H9 (cell line): ENCODE data around the gene ANAPC15. TPM values are rescaled to one million over a fixed set of nuclear protein-coding genes. Genes with fewer than 3 reads are reported as not detected.

ENCODE experiments used
- DNase-seq: peaks from one replicate; pipeline ENCODE4 v3.0.0-alpha.2; 2017
- H2AFZ ChIP-seq: one replicate; pipeline ENCODE4 v1.6.1; 2013; ENCODE audit warnings: mild to moderate bottlenecking, low read length, control low read depth, moderate library complexity
- H2AK5ac ChIP-seq: 2 replicates; pipeline ENCODE4 v1.6.1; 2013; ENCODE audit warnings: low read length, control low read depth, mixed read lengths; ENCODE audit not compliant: insufficient read length
- H2BK120ac ChIP-seq: one replicate; pipeline ENCODE4 v1.6.1; 2013; ENCODE audit warnings: low read depth, mild to moderate bottlenecking, low read length, control low read depth, inconsistent platforms; ENCODE audit not compliant: poor library complexity, severe bottlenecking
- H2BK12ac ChIP-seq: 2 replicates; pipeline ENCODE4 v1.6.1; 2013; ENCODE audit warnings: low read length, control low read depth, mixed read lengths, low read depth; ENCODE audit not compliant: insufficient read length
- H2BK15ac ChIP-seq: 2 replicates; pipeline ENCODE4 v1.6.1; 2013; ENCODE audit warnings: low read depth, low read length, control low read depth
- H2BK20ac ChIP-seq: one replicate; pipeline ENCODE4 v1.6.1; 2013; ENCODE audit warnings: low read depth, mild to moderate bottlenecking, low read length, control low read depth, inconsistent platforms; ENCODE audit not compliant: poor library complexity, severe bottlenecking
- H2BK5ac ChIP-seq: 2 replicates; pipeline ENCODE4 v1.6.1; 2013; ENCODE audit warnings: low read length, control low read depth, mixed read lengths; ENCODE audit not compliant: insufficient read length
- H3K14ac ChIP-seq: 2 replicates; pipeline ENCODE4 v1.6.1; 2013; ENCODE audit warnings: low read length, control low read depth; ENCODE audit not compliant: insufficient read depth
- H3K18ac ChIP-seq: 2 replicates; pipeline ENCODE4 v1.6.1; 2013; ENCODE audit warnings: low read depth, mild to moderate bottlenecking, mixed read lengths, low read length, control low read depth; ENCODE audit not compliant: insufficient read length
- H3K23ac ChIP-seq: 2 replicates; pipeline ENCODE4 v1.6.1; 2013; ENCODE audit warnings: low read length, control low read depth, mixed read lengths, low read depth; ENCODE audit not compliant: insufficient read length
- H3K23me2 ChIP-seq: 2 replicates; pipeline ENCODE4 v1.6.1; 2013; ENCODE audit warnings: low read depth, mild to moderate bottlenecking, mixed read lengths, low read length, control low read depth; ENCODE audit not compliant: insufficient read length, poor library complexity, severe bottlenecking
- H3K27ac ChIP-seq: 2 replicates; pipeline ENCODE4 v1.5.1; 2013; ENCODE audit warnings: low read length, control low read depth, mixed read lengths, low read depth; ENCODE audit not compliant: insufficient read length
- H3K27me3 ChIP-seq: 2 replicates; pipeline ENCODE4 v1.6.1; 2013; ENCODE audit warnings: low read length, control low read depth, inconsistent platforms; ENCODE audit not compliant: insufficient read depth
- H3K4ac ChIP-seq: 2 replicates; pipeline ENCODE4 v1.6.1; 2013; ENCODE audit warnings: low read depth, mild to moderate bottlenecking, control low read depth, inconsistent platforms, low read length, moderate library complexity
- H3K4me1 ChIP-seq: 2 replicates; pipeline ENCODE4 v1.6.1; 2013; ENCODE audit warnings: low read length, control low read depth, inconsistent platforms; ENCODE audit not compliant: insufficient read depth
- H3K4me2 ChIP-seq: 2 replicates; pipeline ENCODE4 v1.6.1; 2013; ENCODE audit warnings: low read length, control low read depth, mixed read lengths; ENCODE audit not compliant: insufficient read length, insufficient read depth
- H3K56ac ChIP-seq: 2 replicates; pipeline ENCODE4 v1.6.1; 2013; ENCODE audit warnings: low read depth, mild to moderate bottlenecking, mixed read lengths, low read length, control low read depth; ENCODE audit not compliant: insufficient read length
- H3K79me1 ChIP-seq: 2 replicates; pipeline ENCODE4 v1.6.1; 2013; ENCODE audit warnings: low read depth, mild to moderate bottlenecking, moderate library complexity, low read length, control low read depth, inconsistent platforms; ENCODE audit not compliant: insufficient read depth, poor library complexity, severe bottlenecking
- H3K79me2 ChIP-seq: 2 replicates; pipeline ENCODE4 v1.6.1; 2013; ENCODE audit warnings: low read length, control low read depth, inconsistent platforms; ENCODE audit not compliant: insufficient read depth
- H3K9ac ChIP-seq: 2 replicates; pipeline ENCODE4 v1.6.1; 2013; ENCODE audit warnings: low read length, control low read depth, mixed read lengths; ENCODE audit not compliant: insufficient read length; ENCODE audit errors: extremely low read depth
- H3K9me3 ChIP-seq: one replicate; pipeline ENCODE4 v1.6.1; 2013; ENCODE audit warnings: low read depth, low read length, inconsistent platforms; ENCODE audit not compliant: control insufficient read depth
- H3T11ph ChIP-seq: one replicate; pipeline ENCODE4 v1.6.1; 2013; ENCODE audit warnings: mild to moderate bottlenecking, low read length, control low read depth, inconsistent platforms
- H4K20me1 ChIP-seq: one replicate; pipeline ENCODE4 v1.6.1; 2013; ENCODE audit not compliant: control insufficient read depth, insufficient read length, insufficient read depth
- H4K5ac ChIP-seq: 2 replicates; pipeline ENCODE4 v1.6.1; 2013; ENCODE audit warnings: low read depth, mild to moderate bottlenecking, mixed read lengths, low read length, control low read depth; ENCODE audit not compliant: insufficient read length
- H4K8ac ChIP-seq: replicated peaks from 2 replicates; pipeline ENCODE4 v1.6.1; 2013; ENCODE audit warnings: low read length, control low read depth, mixed read lengths, low read depth; ENCODE audit not compliant: insufficient read length
- H4K91ac ChIP-seq: 2 replicates; pipeline ENCODE4 v1.6.1; 2013; ENCODE audit warnings: low read depth, mild to moderate bottlenecking, moderate library complexity, mixed read lengths, low read length, control low read depth; ENCODE audit not compliant: insufficient read length
- H3K27ac Mint-ChIP-seq, 3 experiments: 2 replicates in 2 of 3; 3 replicates in 1 of 3; pipeline ENCODE4 v1.8.0; 2020 to 2021; ENCODE audit warnings: mixed read lengths in 3 of 3, mild to moderate bottlenecking in 1 of 3, moderate library complexity in 1 of 3
- H3K27me3 Mint-ChIP-seq: 2 replicates; pipeline ENCODE4 v1.8.0; 2021; ENCODE audit warnings: low read depth, mild to moderate bottlenecking, moderate library complexity, mixed read lengths
- H3K36me3 Mint-ChIP-seq, 3 experiments: 2 replicates in 2 of 3; 3 replicates in 1 of 3; pipeline ENCODE4 v1.8.0; 2020 to 2021; ENCODE audit warnings: low read depth in 3 of 3, mixed read lengths in 3 of 3; ENCODE audit not compliant: insufficient read depth in 1 of 3
- H3K4me1 Mint-ChIP-seq, 2 experiments: 2 replicates each; pipeline ENCODE4 v1.8.0; 2020; ENCODE audit warnings: mixed read lengths in 2 of 2
- H3K4me3 Mint-ChIP-seq, 2 experiments: 2 replicates in 1 of 2; 3 replicates in 1 of 2; pipeline ENCODE4 v1.8.0; 2020 to 2021; ENCODE audit warnings: mild to moderate bottlenecking in 2 of 2, mixed read lengths in 2 of 2, moderate library complexity in 1 of 2
- H3K9me3 Mint-ChIP-seq, 2 experiments: 2 replicates in 1 of 2; 3 replicates in 1 of 2; pipeline ENCODE4 v1.8.0; 2020; ENCODE audit warnings: mild to moderate bottlenecking in 2 of 2, mixed read lengths in 2 of 2, moderate library complexity in 1 of 2
- CTCF ChIP-seq: fragments of 200-600 bp; sonication (generic); conservative IDR thresholded peaks from 3 replicates; pipeline ENCODE4 v1.8.0; 2021; ENCODE audit warnings: antibody characterized with exemption, mild to moderate bottlenecking
- WGBS: extraction: QIAGEN DNeasy Blood & Tissue Kit; methylation state at CpG from one replicate; pipeline ENCODE4 v1.1.7; 2013; ENCODE audit warnings: missing lambda C conversion rate, low lambda C conversion rate, mixed read lengths; ENCODE audit not compliant: insufficient read length; ENCODE audit errors: extremely low coverage; 5-methylcytosine and 5-hydroxymethylcytosine counted together
- total RNA-seq: library from RNA; stranded (reverse); gene quantifications from 2 replicates; pipeline ENCODE4 v1.2.1, GENCODE V29; 2021

ANAPC15 gene
- total RNA-seq, 1 experiment from 2014 or later: 72.6 TPM

DNA sequence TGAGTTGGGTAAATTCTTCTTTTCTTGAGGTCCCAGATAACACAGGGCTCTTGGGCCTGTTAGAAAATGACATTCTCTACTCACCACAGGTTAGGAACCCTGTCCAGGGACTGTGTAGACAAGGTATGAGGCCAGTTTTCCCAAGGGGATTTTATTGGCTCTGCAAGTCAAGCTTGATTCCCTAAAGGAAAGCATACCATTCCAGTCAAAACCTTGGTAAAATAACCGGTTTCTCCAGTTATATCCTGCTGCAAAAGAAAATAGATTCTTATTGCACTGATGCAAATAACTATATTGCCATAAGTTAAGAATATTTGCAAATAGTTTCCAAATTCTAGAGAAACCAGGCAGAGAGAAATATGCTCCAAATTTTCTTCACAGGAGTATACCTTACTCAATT lies 13.5 kb upstream of the ANAPC15 start:
- Histone ChIP-seq H3K4me2 (no peak overlapping the region), H3K23me2 (no peaks in the 10 kb centered on the region), H2BK5ac (no peak overlapping the region), H3K23ac (no peak overlapping the region), H3K79me2 (no peaks in the 10 kb centered on the region), H3K79me1 (no peaks in the 10 kb centered on the region), H2AFZ (no peak overlapping the region), H2BK15ac (no peak overlapping the region), H2BK20ac (no peak overlapping the region), H3K4ac (no peak overlapping the region), H4K91ac (no peak overlapping the region), H3K56ac (no peak overlapping the region), H3K27ac (no peak overlapping the region), H3K4me1 (no peaks in the 10 kb centered on the region), H3K18ac (no peak overlapping the region), H2AK5ac (no peak overlapping the region), H2BK12ac (no peak overlapping the region), H2BK120ac (no peak overlapping the region), H3K14ac (no peak overlapping the region), H3K27me3 (no peaks in the 10 kb centered on the region), H4K20me1 (no peaks in the 10 kb centered on the region), H4K5ac (no peak overlapping the region), H3T11ph (no peak overlapping the region), H3K9me3 (peaks cover 10% of the 10 kb centered on the region), H4K8ac (no peak overlapping the region), H3K9ac (no peak overlapping the region)
- peaks cover 8 to 17% (median 8%) of the 10 kb centered on the region in 3 experiments; a peak in 6 of 7 replicates for H3K36me3 Mint-ChIP-seq
- no peaks in the 10 kb centered on the region for H3K4me1 Mint-ChIP-seq
- no peak overlapping the region for H3K4me3 Mint-ChIP-seq
- peaks cover 40% of the 10 kb centered on the region for H3K27me3 Mint-ChIP-seq
- TF ChIP-seq CTCF: no peak
- H3K27ac Mint-ChIP-seq: no peak overlapping the region
- H3K9me3 Mint-ChIP-seq: peaks cover 30 to 54% of the 10 kb centered on the region in 2 experiments
- WGBS: no CpG with 5 or more reads among the region's 1 CpG
- DNase-seq: no peak
